ENCODE results near the gene FANCD2.
"Not testable (repeated sequence)": the region's sequence is repeated elsewhere in the genome, so short reads cannot be mapped to it uniquely, and the experiment has no call there.

Gene FANCD2

DNA sequence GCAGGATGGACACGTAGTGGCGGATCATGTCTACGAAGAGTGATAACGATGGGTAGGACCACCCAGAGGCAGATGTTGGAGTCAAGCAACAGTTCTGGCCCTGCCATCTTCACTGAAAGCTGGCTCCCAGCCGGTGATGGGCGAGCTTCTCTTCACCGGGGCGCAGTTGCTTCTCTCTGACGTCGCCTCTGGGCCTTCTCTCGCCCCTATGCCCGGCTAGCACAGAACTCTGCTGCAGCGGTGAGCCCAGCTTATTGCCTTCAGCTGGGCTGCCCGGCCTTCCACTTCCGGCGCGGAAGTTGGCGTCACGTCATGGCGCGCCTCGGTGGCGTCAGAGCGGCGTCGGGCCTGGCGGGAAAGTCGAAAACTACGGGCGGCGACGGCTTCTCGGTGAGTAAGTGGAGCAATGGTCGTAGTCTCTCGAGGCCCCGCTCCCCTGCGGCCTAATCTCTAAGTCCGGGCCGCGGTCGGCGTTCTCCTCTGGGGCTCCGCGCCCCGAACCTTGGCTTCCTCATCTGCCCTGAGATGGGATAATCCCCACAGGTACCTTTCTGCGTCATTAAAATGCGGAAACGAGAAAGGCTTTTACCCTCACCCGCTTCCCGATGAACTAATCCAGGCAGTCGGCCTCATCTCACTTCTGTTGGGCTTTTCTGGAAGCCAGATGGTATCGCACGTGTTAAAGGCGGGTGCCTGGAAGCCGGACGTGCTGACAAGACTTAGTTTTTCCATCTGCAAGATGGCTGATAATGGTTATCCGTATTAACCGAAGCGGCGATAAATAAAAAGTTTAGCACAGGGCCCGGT is at the start of gene FANCD2:
Gene FANCD2, plus strand, starts transcription at position 354 of the 807 bp plus-strand sequence. CDS start 2,221 bp downstream, outside the sequence.
- peak; percentile 78 to 86 for DNase-seq

DNA sequence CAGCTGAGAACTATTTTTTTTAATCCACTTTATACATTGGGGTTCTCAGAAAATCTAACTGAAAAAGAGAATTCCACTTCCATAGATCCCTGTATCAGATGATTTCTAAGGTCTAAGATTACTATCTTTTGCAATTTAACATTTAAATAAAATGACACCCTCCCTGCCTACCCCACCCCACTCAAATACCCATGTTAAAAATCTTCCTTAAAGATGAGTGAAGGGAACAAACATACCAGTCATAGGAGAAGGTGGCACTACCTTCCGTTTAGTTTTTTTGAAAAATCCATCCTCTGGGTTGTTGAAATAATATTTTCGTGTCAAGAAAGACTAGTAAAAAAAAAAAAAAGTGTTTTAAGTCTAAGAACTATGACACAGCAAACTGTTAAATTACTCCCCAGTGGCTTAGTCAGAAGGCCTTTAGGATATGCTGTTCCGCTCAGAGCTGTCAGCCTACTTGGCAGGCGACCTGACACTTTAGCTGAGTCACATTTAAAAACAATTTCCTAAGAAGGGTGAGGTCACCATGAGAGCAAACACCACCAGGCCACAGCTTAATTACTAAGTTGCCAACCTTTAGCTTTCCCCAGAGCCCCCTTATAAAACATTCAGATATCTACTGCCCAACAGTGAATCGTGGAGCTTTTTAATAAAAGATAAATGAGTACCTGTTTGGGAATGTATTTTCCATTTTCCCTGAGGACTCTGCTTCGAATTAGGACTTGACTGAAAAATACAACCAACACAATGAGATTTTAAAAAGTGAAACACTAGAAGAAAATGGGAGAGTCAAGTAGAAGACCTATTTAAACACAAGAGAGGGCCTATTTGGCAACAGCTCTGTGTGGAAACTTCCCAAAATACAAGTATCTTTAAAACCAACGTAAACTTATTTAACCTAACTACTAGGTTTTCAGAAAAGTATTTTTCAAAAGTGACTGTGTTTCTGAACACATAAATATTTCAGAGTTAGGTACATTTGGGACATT is 49.2 kb upstream of the FANCD2 start:
- no peak for DNase-seq

DNA sequence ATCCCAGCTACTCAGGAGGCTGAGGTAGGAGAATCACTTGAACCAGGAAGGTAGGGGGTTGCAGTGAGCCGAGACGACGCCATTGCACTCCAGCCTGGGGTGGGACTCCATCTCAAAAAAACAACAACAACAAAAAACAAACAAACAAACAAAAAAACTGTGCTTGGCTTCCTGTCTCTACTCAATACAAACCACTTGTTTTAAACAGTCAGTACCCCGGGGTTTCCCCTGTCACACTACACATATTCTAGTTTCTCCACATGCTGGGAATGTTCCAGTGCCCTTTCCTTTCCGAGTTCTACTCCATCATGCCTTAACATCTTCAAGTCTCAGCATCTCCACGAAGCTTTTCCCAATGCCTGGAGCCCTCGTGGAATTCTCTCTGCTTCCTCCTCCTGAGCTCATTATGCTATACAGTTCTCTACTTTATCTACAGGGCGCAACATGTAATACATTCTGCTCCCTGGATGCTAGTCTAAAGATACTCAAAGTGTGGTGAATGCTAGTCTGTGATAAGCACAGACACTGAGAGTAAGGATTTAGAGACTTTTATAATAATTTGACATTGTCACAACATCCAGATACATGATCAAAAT is 47.4 kb upstream of the FANCD2 start:
- no peak for DNase-seq

DNA sequence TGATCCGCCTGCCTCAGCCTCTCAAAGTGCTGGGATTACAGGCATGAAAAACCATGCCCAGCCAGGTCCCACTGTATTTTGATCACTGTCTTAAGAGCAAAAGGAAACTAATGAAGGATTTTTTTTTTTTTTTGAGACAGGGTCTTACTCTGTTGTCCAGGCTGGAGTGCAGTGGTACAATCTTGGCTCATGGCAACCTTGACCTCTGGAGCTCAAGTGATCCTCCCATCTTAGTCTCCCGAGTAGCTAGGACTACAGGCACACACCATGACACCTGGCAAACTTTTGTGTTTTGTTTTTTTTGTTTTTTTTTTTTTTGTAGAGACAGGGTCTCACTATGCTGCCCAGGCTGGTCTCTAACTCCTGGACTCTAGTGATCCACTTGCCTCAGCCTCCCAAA is 46.0 kb upstream of the FANCD2 start:
- DNase-seq, result no peak

DNA sequence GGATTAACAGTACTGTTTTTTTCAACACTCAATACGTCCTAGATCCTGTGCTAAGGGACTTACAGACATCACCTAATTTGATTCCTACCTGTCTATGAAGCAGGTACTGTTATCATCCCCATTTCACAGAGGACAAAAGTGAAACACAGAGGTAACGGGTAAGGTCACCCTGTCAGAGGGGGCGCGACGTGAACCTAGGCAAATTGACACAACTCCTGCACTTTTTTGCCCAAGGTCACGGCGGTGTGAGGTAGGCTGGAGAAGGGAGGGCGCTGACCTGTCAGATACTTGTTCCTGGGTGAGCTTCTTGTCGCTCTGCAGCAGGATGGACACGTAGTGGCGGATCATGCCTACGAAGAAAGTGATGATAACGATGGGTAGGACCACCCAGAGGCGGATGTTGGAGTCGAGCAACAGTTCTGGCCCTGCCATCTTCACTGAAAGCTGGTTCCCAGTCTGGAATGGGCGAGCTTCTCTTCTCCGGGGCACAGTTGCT is 40.0 kb upstream of the FANCD2 start:
- no peak for DNase-seq

DNA sequence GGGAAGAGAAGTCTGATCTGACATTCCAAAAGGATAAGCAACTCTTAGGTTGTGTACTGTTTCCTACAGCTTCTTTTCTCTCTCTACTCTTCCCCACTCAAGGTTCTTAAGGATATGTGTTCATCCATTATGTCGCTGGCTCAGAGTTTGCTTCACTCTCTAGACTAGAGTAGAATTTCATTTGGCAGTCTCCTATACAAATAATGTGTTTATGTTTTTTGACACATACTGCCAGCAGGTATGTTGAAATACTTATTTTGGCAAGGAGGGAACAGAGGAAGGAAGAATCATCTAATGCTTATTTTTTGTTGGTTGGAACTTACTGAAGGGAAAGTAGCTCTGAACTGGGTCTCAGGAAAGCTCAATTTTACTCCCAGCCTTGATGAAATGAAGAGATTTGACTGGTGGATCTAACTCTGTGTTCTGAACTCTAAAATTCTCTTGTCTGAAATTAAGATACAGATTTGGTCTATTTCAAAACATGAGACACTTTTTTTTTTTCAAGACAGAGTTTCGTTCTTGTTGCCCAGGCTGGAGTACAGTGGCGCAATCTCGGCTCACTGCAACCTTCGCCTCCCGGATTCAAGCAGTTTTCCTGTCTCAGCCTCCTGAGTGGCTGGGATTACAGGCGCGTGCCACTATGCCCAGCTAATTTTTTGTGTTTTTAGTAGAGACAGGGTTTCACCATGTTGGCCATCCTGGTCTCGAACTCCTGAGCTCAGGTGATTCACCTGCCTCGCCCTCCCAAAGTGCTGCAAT is 32.0 kb upstream of the FANCD2 start:
- no peak for DNase-seq

DNA sequence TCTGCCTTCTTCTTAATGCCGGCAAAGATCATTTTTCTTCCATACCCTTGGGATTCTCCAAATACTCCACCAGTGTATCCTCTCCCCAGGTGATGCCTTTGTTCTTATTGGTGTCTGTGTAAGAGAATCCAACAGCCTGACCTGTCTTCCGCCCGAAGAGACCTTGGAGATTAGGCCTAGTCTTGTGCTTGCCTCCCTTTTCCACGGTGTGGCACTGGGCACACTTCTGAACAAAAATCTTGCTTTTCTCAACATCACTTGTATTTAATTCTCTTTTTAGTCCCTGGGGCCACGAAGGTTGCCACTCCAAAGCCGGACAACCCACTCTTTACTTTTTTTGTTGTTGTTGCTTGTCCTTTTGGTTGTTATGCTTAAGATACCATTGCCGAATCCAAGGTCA is 25.6 kb upstream of the FANCD2 start:
- no peak for DNase-seq

DNA sequence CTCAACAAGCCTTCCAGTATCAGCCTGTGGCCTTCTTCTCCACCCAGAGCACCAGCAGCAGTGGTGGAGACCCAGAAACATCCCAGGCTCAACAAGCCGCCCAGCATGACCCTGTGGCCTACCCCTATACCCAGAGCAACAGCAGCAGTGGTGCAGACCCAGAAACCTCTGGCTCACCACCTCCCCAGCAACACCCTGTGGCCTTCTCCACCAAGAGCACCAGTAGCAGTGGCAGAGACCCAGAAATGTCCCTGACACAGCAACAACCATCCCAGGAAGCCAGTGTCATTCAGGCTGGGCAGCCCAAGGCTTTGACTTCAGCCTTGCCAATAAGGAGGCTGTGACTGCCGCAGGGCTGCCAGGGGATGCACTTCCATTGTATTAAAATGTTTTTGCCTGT is 23.3 kb upstream of the FANCD2 start:
- DNase-seq, result no peak

DNA sequence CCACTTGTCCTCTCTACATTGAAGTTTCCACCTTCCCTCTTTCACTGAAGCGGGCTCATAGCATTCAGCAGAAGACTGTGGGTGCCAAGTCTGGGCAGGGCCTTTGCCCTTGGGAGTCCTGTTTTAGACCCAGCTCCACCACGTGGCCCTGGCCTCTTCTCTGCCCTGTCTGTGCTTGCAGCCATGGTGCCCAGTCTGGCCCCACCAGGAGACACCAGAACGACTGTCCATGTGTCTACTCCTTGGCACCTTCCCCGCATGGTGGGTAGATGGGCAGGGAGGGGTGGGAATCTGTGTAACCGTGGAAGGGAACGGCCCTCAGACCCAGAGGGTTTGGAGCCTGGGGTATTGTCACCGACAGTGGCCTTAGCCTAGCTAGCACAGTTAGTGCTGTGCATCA is 21.7 kb upstream of the FANCD2 start:
- DNase-seq, result no peak

DNA sequence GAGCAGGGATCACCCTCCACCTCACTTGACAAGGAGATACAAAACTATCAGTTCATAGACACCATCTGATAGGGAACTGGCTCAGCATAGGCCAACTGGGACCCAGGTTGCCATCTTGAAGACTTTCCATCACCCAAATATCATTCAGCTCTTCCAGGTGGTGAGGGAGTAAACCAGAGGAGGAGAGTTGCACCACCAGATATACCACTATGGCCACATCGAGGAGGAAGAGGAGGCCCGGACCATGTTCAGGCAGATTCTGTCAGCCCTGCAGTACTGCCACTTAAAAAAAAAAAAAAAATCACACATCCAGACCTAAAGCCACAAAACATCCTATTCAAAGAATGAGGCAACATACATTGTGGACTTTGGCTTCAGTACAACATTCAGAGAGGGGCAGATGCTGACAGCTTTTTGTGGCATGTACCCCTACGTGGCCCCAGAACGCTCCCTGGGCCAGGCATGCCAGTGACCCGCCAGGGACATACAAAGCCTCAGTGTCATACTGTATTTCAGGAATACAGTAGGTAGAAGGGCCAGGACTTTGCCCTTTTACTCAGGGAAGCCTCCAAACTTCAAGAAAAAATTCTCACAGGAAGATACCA is 21.2 kb upstream of the FANCD2 start:
- no peak for DNase-seq

DNA sequence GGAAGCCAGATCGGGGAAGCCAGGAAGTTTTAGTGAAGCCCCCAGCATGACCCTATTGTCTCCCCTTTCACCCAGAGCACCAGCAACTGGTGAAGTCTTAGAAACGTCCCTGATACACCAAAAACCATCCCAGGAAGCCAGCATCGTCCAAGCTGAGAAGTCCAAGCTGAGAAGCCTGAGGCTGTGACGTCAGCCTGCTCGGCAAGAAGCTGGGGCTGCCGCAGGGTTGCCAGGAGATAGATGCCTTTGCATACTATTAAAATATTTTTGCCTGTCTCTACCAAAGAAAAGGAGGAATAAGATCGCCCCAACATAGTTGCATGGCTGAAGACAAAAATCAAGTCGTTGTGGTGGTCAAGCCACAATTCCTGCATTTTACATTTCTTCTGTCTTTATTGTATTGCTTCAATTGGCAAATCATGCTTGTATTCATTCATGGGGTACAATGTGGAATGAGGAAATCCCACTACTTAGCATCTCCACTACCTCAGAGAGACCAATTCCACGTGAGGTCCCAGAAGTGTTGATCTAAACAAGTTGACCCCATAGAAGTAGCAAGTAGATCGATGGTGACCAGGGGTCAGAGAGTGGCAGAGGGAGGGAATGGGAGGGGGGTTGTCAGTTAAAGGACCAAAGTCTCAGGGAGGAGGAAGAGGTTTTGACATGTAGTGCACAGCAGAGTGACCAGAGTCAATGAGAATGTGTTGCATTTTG is 20.0 kb upstream of the FANCD2 start:
- DNase-seq, result peak in 1 of 2 experiments; percentile 53

DNA sequence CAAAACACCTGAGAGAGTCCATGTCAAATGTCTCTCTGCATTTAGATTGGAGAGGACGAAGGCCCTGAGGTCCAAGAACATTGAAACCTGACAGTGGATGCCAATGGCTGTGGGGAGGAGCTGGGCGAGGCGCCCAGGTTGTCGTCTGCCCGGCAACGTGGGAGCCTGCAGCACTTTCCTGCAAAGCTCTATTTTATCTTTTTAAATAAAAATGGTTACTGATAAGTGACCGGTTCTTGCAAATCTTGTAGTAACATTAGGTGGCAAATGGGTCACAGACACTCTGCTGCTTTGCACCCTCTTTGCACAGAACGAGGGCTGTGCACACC is 19.5 kb upstream of the FANCD2 start:
- no peak for DNase-seq

DNA sequence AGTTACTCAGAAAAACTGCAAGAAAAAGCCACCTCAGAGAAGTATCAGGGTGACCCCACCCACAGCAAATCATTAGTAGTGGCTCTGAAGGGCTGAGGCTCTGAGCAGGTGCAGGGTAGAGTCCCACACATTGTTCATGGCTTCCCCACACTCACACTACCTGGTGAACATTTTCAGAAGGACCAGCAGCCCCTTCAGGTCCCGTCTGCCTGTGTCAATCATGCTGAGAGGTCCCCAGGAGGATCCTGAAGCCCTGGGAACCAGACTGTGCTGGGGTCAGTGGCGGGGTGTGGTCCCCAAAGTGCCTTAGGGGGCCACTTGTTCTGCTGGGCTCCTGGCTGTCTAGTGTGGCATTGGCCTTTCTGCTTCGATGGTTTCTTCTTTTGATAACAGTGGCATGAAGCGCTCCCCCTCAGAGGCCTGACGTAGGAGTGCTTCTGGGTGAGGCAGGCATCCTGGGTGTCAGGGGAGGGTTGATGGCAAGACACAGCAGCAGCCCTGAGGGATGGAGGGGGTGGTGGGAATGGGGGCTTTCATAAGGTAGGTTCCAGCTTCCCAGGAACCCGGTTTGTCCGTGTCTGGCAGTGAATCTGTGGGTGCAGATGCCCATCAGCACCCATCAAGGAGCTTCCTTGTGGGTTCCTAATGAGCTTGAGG is 19.0 kb upstream of the FANCD2 start:
- DNase-seq, result no peak

DNA sequence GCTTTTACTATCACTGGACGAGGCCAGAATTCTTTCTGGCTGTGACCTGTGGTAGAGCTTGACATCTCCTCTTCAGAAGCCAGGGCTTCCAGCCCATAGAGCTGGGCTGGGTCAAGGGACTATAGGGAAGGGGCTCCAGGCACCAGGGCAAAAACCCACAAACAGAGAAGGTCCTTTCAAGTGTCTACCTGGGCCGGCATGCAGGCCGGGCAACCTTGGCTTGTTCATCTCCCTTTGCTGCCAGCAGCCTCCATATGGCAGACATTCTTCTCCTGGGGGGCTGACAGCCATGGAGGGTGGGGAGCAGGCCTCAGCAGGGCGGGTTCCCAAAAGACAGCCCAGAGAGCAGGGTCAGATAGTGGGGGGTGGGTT is 18.0 kb upstream of the FANCD2 start:
- DNase-seq, result not testable (repeated sequence)

DNA sequence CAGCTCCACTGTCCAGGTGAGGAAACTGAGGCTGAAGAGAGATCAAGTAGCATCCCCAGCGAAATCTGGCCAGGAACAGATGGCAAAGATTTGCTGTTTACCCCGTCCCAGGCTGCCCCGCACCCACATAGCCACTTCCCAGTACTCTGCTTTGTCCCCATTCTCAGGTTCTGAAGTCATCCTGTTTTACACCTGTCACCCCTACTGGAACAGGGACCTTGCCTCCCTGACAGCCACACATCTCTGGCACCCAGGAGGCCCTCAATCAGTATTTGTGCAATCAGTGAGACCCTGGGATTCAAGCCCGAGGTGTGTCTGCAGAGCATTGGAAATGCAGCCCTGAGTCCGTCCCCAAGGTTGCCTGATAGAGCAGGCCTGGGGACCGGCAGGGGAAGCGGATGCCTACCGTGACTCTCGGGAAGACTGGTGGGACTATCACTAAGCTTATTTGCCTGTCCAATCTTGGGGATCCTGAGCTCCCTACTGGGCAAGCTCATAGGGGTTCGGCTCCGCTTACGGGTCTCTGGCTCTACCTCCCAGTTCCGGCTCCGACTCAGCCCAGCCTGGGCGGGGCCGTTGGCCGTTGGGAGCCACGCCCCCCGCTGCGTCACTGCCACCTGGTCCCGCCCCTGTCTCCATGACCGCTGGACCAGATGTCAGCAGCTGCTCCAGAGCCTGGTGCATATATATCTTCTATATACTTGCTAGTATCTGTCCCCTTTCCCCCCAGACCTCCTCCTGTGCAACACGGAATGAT is 17.5 kb upstream of the FANCD2 start:
- peak; percentile 42 to 78 for DNase-seq

DNA sequence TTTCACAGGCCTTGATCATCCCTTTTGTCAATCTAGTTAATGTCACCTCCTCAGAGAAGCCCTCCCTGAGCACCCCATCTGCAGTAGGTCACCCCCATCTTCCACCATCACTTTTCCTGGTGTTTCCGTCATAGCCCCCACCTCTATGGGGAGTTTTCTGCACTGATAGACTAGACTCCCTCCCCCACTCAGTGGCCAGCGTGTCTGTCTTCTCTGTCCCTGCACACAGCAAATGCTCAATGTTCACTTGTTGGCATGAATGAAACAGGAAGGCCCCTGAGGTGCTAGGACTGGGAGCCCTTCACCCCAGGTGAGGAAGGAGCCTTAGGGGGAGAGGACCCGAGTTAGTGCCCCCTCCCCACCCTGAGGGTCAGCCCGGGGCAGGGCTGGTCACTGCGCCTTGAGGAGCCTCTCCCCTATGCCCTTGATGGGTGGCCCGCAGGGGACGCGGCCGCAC is 15.8 kb upstream of the FANCD2 start:
- DNase-seq, result peak; percentile 21 to 33

DNA sequence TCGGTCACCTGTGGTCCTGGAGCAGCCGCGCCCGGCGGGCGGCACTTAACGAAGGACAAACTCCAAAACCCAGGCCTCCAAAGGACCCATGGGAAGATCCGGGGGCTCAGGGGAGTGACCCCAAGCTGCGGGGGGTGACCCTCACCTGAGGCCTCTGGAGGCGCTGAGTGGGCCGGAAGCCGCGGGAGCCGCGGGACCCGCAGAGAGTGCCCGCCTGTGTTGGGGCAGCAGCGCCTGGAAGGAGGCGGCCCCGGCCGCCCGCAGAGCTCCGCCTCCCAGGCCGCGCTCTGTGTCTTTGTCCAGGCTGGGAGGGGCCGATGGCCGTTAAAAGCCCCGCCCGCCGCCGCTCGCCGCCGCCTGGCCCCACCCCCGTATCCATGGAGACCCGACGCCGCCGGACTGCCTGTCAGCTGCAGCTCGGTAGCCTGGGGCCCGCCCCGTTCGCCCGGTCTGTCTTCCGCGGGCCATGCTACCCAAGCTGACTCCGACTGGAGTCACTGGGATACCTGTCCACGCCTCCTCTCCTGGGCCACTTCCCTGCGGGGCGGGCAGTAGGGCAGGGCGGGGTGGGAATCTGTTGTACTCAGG is 15.3 kb upstream of the FANCD2 start:
- DNase-seq, result peak; percentile 68 to 95

DNA sequence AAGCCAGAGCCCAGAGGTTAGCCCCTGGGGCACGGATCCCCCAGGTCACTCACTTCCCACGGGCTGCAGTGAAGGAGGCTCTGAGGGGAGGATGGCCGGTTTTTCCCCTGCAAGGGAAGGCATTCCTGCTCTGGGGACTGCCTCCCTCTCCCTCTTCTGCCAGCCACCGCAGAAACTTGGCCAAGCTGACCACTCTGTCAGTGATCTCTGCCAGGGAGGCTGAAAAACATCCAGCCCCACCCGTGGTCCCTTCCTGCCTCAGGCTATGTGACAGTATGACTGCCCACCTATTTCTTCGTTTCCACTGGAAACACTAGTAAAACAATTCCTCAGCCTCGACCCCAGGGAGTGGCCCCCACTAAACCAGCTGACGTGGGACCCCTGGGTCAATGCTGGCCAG is 14.6 kb upstream of the FANCD2 start:
- DNase-seq, result no peak

DNA sequence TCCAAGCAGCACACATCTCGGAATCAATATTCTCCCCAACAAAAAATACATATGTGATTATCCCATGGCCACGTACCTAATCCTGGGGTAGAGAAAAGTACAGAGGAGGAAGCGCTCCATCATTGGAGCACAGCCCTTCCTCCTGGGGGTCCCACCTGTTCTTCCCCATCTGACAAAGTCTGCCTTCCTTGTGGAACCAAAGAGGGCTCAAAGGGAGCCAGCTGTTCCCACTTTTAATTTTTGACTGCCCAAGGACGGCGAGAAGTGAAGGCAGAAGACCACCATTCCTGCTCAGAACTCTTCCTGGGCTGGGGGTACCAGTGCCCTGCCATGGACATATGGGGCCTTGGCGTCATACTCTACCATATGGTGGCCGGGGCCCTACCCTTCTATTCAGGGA is 14.1 kb upstream of the FANCD2 start:
- DNase-seq, result no peak

DNA sequence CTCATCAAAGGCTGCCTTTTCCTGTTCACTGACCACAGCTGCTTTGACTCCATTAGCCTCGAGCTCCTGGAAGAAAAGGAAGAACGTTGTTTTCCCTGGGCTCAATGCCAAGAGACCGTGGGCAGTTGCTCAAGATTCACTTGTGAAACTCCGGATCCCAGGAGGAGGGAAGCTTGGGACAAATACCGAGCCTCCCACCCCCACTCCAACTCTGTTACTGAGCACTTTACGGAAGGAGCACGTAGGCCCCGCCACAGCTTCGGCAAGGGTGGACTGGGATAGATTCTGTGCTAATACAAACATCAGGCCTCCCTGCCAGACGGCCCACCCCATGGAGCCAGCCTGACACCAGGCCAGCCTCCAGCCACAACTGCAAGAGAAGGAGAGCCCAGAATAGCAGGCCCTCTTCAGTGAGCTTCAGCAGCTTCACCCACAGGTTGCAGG is 10.8 kb upstream of the FANCD2 start:
- no peak for DNase-seq
